Caki2 (cell line): ENCODE results near the gene TNFAIP1. TPM values are rescaled to one million over a fixed set of nuclear protein-coding genes. Genes with fewer than 3 reads are reported as not detected.

Experiments
- DNase-seq: peaks from one replicate; pipeline ENCODE4 v3.0.0-alpha.2; 2015; ENCODE audit warnings: low read depth
- in situ Hi-C: cut with HindIII; loops from 2 replicates; pipeline ENCODE4 v1.10.0; 2016; ENCODE audit warnings: low sequenced_read_pairs, low pct_unique_long_range_greater_than_20kb, mixed read lengths
- total RNA-seq: library from RNA; depleted of rRNA; stranded (reverse); fragments of >200 nt; shearing (Covaris generic); gene quantifications from 2 replicates; pipeline ENCODE4 v1.2.3, GENCODE V29; 2014; ENCODE audit warnings: low replicate concordance; rRNA removed

TNFAIP1 gene
- total RNA-seq, 1 experiment from 2014 or later: 28.4 TPM

- in situ Hi-C loops: no loop called here
Measured at GRCh38 chr17:28385406-28385805, 49.8 kb downstream of the TNFAIP1 start.

GRCh38 chr17:28386391-28386790, 50.8 kb downstream of the TNFAIP1 start:
- in situ Hi-C loops: no loop called here
- no peak for DNase-seq

More at GRCh38 chr17:28385406-28385805, 49.8 kb downstream of the TNFAIP1 start:
- DNase-seq: no peak

DNA sequence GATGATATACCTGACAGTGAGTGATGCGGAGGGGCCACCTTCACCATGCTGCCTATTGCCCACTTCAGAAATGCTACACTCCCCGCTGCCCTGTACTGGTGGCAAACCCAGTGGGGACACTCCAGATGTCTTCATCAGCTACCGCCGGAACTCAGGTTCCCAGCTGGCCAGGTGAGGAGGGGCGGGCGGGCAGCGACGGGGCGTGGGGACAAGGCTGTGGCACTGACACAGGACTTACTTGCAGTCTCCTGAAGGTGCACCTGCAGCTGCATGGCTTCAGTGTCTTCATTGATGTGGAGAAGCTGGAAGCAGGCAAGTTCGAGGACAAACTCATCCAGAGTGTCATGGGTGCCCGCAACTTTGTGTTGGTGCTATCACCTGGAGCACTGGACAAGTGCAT, 52.5 kb downstream of the TNFAIP1 start:
- in situ Hi-C loops: no loop called here
- no peak for DNase-seq

- in situ Hi-C loops: no loop called here
- no peak for DNase-seq
Measured at GRCh38 chr17:28390141-28390540, 54.6 kb downstream of the TNFAIP1 start.

DNA sequence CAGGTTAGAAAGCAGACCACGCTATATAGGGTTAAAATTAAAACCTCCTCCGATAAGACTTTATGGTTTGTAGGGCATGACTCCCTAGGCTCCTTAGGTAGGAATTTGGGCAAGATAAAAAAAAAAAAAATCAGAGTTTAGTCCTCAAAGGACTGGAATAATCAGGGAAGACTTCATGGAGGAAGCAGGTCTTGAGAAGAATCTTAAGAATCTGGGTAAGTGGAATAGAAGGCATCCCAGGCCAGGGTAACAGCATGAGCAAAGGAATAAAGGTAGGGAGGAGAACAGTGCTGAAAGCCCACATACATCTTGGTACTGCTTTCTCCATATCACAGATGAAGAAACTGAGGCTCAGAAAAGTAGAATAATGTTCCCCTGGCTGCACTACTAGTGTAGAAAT, 55.0 kb downstream of the TNFAIP1 start:
- in situ Hi-C loops: no loop called here
- no peak for DNase-seq

DNA sequence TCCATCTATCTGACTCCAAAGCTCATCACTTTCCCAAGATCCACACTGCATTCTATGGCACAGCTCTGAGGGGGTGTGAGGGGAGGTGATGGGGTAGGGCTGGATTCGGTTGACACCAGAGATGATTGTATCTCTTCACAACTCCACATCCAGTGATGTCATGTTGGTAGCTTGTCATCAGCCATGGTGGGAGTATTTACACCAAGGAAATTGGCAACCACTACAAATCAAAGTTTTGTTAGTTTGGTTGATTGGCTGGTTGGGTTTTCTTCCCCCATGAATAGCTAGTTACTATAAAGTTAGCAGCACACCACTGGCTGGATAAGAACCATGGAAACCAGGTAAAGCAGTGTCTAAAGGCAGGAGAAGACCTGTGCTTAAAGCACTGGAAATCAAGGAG, 55.4 kb downstream of the TNFAIP1 start:
- in situ Hi-C loops: no loop called here
- DNase-seq: no peak

GRCh38 chr17:28391401-28391800, 55.8 kb downstream of the TNFAIP1 start:
- no peak for DNase-seq
- in situ Hi-C loops: no loop called here

GRCh38 chr17:28392491-28392890, 56.9 kb downstream of the TNFAIP1 start:
- DNase-seq: no peak
- in situ Hi-C loops: no loop called here

- in situ Hi-C loops: no loop called here
Measured at GRCh38 chr17:28394337-28395116, 59.0 kb downstream of the TNFAIP1 start.

GRCh38 chr17:28395426-28395825, 59.9 kb downstream of the TNFAIP1 start:
- DNase-seq: no peak
- in situ Hi-C loops: no loop called here

More at GRCh38 chr17:28394337-28395116, 59.0 kb downstream of the TNFAIP1 start:
- DNase-seq: no peak

DNA sequence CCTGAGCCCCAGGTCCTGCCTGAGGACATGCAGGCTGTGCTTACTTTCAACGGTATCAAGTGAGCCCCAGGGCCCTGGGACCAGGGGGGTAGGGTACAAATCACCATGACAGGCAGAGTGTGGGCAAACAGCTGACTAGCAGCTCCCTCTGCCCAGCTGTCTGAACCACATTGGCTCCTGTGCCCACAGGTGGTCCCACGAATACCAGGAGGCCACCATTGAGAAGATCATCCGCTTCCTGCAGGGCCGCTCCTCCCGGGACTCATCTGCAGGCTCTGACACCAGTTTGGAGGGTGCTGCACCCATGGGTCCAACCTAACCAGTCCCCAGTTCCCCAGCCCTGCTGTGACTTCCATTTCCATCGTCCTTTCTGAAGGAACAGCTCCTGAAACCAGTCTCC, 60.4 kb downstream of the TNFAIP1 start:
- no peak for DNase-seq
- in situ Hi-C loops: no loop called here

Other genes starting within 250 kb of the TNFAIP1 start
- gene TMEM97, start 16.6 kb upstream of the TNFAIP1 start, total RNA-seq: 44.4 and 45.1 TPM in 2 replicates
- 35.8 and 39.6 TPM in 2 replicates for gene IFT20, start 289 bp upstream of the TNFAIP1 start, total RNA-seq
- gene POLDIP2, start 21.8 kb downstream of the TNFAIP1 start, total RNA-seq: 138 and 185 TPM in 2 replicates
- gene SEBOX, start 29.4 kb downstream of the TNFAIP1 start, total RNA-seq: not detected in 2 replicates
- gene VTN, start 34.5 kb downstream of the TNFAIP1 start, total RNA-seq: not detected in 2 replicates
- gene SARM1, start 35.9 kb downstream of the TNFAIP1 start, total RNA-seq: 4.2 and 5.0 TPM in 2 replicates
- 24.3 and 33.0 TPM in 2 replicates for gene SLC46A1, start 70.5 kb downstream of the TNFAIP1 start, total RNA-seq
- gene SLC13A2, start 137.9 kb downstream of the TNFAIP1 start, total RNA-seq: not detected in 2 replicates
- gene FOXN1, start 170.6 kb downstream of the TNFAIP1 start, total RNA-seq: not detected in 2 replicates
- 47.6 and 67.4 TPM in 2 replicates for gene UNC119, start 216.9 kb downstream of the TNFAIP1 start, total RNA-seq
- 62.5 and 73.2 TPM in 2 replicates for gene PIGS, start 235.8 kb downstream of the TNFAIP1 start, total RNA-seq
- gene ALDOC, start 241.1 kb downstream of the TNFAIP1 start, total RNA-seq: 178 and 219 TPM in 2 replicates